Caki2 (cell line): ENCODE results near the gene SULT1C2. TPM values are rescaled to one million over a fixed set of nuclear protein-coding genes. Genes with fewer than 3 reads are reported as not detected.
A peak's percentile ranks its signal among the peaks of the same experiment; 100 is the strongest.
"Not testable (repeated sequence)": the region's sequence is repeated elsewhere in the genome, so short reads cannot be mapped to it uniquely, and the experiment has no call there.

Source experiments
- DNase-seq: peaks from one replicate; pipeline ENCODE4 v3.0.0-alpha.2; 2015; ENCODE audit warnings: low read depth
- in situ Hi-C: cut with HindIII; loops from 2 replicates; pipeline ENCODE4 v1.10.0; 2016; ENCODE audit warnings: low sequenced_read_pairs, low pct_unique_long_range_greater_than_20kb, mixed read lengths
- total RNA-seq: library from RNA; depleted of rRNA; stranded (reverse); fragments of >200 nt; shearing (Covaris generic); gene quantifications from 2 replicates; pipeline ENCODE4 v1.2.3, GENCODE V29; 2014; ENCODE audit warnings: low replicate concordance; rRNA removed

Gene SULT1C2
- total RNA-seq, 1 experiment from 2014 or later: 42.8 TPM

GRCh38 chr2:108329771-108330170 lies 41.1 kb downstream of the SULT1C2 start:
- in situ Hi-C loops: no loop called here

GRCh38 chr2:108330979-108331378 lies 42.3 kb downstream of the SULT1C2 start:
- in situ Hi-C loops: no loop called here
- no peak for DNase-seq

More at GRCh38 chr2:108329771-108330170, 41.1 kb downstream of the SULT1C2 start:
- DNase-seq: no peak

GRCh38 chr2:108345951-108346350 lies 57.3 kb downstream of the SULT1C2 start:
- no peak for DNase-seq
- in situ Hi-C loops: no loop called here

GRCh38 chr2:108346827-108347226 lies 58.1 kb downstream of the SULT1C2 start:
- no peak for DNase-seq

GRCh38 chr2:108347786-108348185 lies 59.1 kb downstream of the SULT1C2 start:
- in situ Hi-C loops: no loop called here
- DNase-seq: no peak

More at GRCh38 chr2:108346827-108347226, 58.1 kb downstream of the SULT1C2 start:
- in situ Hi-C loops: no loop called here

DNA sequence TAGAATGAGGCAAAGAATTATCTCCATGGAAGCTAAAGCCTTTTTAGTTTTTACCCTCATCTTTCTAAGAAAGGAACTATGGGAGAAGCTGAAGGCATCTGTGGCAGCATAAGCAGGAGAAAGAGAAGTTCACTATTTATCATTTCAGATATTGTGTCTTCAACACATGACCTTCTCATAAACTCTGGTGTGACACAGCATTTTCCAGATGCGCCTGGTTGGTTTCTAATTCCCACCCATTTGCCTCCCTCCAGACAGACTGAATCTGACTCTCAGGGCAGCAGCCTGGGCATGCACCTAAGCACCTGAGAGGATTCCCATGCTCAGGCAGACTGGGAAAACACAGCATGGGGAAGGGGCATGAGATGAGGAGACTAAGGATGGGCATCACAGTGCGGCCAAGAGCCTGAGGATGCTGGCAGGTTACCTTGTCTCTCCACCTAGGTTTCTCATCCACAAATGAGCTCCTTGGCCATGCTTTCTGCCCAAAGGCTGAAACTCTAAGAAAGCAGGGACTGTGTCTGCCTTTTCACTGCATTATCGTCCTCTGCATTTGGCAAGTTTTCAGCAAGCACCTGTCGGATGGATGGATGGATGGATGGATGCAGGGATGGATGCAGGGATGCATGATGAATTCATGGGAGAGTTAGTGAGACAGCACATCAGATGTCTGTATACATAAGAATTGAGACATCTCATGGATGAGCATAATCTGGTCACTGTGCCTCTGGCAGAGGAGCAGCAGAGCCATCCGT lies 60.3 kb downstream of the SULT1C2 start:
- peak; percentile 92 for DNase-seq
- in situ Hi-C loops: no loop called here

DNA sequence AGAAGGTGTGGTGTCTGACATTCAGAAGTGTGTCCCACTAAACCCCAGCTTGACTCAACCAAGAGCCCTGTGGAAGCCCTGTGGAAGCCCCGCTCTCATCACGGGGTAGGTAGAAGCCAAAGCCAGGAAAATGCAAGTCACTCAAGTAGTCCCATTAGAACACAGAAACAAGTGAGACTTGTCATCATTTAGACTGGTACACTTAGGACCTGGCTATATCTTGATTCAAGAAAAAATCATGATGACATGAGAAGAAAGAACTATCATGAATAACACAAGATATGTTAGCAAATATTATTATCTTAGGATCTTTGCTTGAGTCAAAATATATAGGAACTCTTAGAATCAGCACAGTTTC lies 60.9 kb downstream of the SULT1C2 start:
- DNase-seq: no peak
- in situ Hi-C loops: no loop called here

DNA sequence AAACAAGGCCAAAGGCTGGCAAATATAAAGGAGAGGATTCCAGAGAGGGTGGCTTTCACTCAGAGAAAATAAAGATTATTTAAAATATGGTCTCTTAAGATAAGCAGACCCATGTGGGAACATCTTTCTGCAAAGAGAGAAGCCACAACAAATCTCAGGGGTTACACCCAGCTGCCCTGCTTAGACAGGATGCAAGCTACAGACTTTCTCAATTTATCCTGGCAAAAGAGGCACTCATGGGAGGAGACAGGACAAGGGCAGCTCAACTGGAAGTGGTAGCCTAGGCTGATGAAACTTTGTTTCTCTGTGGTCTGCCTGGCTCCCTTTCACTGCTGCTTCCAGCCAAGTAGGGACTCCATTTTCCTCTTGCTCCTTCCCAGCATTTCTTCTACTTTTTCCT lies 63.2 kb downstream of the SULT1C2 start:
- no peak for DNase-seq
- in situ Hi-C loops: no loop called here

DNA sequence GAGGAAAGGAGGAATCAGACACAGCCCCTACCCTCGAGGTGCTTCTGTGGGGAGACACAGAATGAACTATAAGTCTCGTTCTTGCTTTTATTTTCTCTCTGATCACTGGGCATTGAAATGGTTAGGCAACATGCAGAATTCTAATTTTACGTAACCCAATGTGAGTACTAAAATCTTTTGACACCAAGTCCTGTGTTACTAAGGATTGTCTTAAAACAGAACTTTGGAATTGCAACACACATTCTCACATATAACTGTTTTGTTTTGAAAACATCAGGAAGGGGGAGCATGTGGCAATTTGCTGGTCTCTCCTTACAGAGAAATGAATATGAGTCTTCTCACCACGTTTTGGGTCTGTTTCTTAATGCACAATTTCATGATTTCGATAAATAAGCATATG lies 65.4 kb downstream of the SULT1C2 start:
- DNase-seq: no peak
- in situ Hi-C loops: no loop called here

GRCh38 chr2:108355906-108356734 lies 67.4 kb downstream of the SULT1C2 start:
- DNase-seq: peak; percentile 46
- in situ Hi-C loops: no loop called here

DNA sequence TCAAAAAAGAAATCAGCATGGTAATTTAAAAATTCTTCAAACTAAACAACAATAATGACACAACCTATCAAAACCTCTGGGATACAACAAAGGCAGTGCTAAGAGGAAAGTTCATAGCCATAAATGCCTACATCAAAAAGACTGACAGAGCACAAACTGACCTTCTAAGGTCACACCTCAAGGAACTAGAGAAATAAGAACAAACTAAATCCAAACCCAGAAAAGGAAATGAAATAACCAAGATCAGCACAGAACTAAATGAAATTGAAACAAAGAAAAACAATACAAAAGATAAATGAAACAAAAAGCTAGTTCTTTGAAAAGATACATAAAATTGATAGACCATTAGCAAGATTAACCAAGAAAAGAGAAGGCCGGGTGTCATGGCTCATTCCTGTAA lies 70.6 kb downstream of the SULT1C2 start:
- DNase-seq, in situ Hi-C loops: not testable (repeated sequence)

Other genes with a start within 250 kb of the SULT1C2 start
- not detected in 2 replicates for gene SULT1C3, start 48.9 kb upstream of the SULT1C2 start, total RNA-seq
- gene SULT1C4, start 89.1 kb downstream of the SULT1C2 start, total RNA-seq: 5.1 and 7.5 TPM in 2 replicates
- 12.0 and 18.0 TPM in 2 replicates for gene GCC2, start 160.3 kb downstream of the SULT1C2 start, total RNA-seq
- gene LIMS1, start 245.6 kb downstream of the SULT1C2 start, total RNA-seq: 156 and 173 TPM in 2 replicates